NB4 (cell line): ENCODE results near the gene PSAP.

Source experiments
- DNase-seq: peaks from one replicate; pipeline ENCODE4 v3.0.0; 2010; ENCODE audit warnings: low read depth
- H3K4me3 ChIP-seq: one replicate; pipeline ENCODE4 v1.5.1; 2011; ENCODE audit warnings: mild to moderate bottlenecking, low read depth, low read length, moderate library complexity
- MYC ChIP-seq: IDR thresholded peaks from 2 replicates; pipeline ENCODE4 v1.6.1; 2011; ENCODE audit warnings: low read depth, low read length
- POLR2A ChIP-seq: IDR thresholded peaks from 2 replicates; pipeline ENCODE4 v1.6.1; 2011; ENCODE audit warnings: mild to moderate bottlenecking; ENCODE audit not compliant: insufficient read length; ENCODE audit errors: extremely low read depth
- TF ChIP-seq, protein P1 (sequence below): IDR thresholded peaks from one replicate; pipeline ENCODE4 v1.5.1; 2012; ENCODE audit warnings: low read depth, low read length
- TF ChIP-seq, protein P2 (sequence below): IDR thresholded peaks from 2 replicates; pipeline ENCODE4 v1.6.1; 2011; ENCODE audit warnings: low read depth, low read length

The PSAP gene

DNA sequence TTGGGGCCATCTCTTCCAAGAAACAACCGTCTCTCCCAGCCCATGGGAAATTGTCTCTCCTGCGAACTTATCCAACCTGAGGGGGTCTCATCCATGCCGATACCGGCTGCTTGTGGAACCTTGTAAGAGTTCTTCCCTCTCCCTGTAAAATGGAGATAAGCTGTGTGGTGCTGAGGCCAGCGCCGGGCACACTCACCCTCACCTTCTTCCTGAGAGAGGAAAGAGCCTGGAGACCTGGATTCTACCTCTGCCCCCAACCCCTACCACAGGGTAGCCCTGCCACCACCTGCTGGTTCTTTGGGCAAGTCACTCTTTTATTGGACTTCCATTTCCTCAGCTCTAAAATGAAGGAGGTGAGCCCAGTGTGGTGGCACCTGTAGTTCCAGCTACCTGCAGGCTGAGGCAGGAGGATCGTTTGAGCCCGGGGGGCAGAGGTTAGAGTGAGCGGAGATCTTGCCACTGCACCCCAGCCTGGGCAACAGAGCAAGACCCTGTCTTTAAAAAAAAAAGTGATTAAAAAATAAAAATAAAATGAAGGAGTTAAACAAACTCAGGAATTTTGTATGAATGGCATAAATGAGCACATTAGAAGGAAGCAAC is 38.4 kb upstream of the PSAP start:
- no peak for DNase-seq
- H3K4me3 ChIP-seq = peak overlapping the region; percentile 54
- TF ChIP-seq MYC = no peak
- TF ChIP-seq, protein P1, sequence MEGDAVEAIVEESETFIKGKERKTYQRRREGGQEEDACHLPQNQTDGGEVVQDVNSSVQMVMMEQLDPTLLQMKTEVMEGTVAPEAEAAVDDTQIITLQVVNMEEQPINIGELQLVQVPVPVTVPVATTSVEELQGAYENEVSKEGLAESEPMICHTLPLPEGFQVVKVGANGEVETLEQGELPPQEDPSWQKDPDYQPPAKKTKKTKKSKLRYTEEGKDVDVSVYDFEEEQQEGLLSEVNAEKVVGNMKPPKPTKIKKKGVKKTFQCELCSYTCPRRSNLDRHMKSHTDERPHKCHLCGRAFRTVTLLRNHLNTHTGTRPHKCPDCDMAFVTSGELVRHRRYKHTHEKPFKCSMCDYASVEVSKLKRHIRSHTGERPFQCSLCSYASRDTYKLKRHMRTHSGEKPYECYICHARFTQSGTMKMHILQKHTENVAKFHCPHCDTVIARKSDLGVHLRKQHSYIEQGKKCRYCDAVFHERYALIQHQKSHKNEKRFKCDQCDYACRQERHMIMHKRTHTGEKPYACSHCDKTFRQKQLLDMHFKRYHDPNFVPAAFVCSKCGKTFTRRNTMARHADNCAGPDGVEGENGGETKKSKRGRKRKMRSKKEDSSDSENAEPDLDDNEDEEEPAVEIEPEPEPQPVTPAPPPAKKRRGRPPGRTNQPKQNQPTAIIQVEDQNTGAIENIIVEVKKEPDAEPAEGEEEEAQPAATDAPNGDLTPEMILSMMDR = no peak
- no peak for TF ChIP-seq POLR2A
- TF ChIP-seq, protein P2, sequence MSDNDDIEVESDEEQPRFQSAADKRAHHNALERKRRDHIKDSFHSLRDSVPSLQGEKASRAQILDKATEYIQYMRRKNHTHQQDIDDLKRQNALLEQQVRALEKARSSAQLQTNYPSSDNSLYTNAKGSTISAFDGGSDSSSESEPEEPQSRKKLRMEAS = no peak

DNA sequence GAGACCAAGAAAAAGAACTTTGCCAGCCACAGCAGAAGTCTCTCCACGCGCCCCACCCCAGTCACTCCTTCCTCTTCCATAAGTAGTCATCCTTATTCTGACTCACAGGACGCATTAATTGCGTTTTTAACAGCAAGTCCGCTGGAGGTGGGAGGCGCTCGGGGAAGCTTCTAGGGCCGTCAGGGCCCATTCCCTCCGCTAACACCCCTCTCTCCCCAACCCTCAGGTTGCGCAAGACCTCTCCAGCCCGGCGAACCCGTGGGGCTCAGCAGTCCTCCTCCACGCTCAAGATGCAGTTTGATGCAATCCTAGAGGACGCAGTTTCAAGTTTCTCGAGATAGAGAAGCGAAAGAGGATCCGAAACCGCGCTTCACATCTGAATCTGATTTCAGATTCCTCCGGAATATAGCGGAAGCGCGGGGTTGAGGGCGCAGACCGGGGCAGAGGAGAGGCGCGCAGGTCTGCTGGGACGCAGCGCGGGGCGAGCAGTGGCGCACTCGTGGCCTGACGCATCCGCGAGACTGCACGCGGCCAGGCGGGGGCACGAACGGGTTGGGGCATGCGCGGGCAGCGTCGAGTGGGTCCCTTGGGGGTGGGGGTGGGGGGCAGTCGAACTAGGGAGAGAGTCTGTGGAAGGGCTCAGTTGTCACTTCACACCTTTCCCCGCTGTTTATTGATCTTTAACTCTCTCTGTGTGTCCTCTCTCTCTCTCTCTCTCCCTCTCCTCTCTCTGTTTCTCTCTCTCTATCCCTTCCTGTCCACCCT is 37.8 kb upstream of the PSAP start:
- peak overlapping the region; percentile 54 for H3K4me3 ChIP-seq
- peak; percentile 100 for DNase-seq
- TF ChIP-seq, protein P2 = peak; percentile 55
- TF ChIP-seq MYC = no peak
- TF ChIP-seq, protein P1 = peak; percentile 6
- TF ChIP-seq POLR2A = peak; percentile 2

DNA sequence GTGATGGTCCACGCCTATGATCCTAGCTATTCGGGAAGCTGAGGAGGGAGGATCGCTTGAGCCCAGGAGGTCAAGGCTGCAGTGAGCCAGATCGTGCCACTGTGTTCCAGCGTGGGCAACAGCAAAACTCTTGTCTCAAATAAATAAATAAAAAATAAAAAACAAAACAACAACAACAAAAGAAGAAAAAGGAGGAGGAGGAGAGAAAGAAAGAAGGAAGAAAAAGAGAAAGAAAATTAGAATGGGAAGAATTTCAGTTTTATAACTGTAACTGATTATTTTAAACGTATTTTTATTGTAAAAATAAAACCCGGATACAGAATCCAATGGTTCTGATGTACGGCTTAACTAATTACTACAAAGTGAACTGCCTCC is 37.2 kb upstream of the PSAP start:
- peak overlapping the region; percentile 32 for H3K4me3 ChIP-seq
- DNase-seq = no peak
- TF ChIP-seq, protein P2 = no peak
- no peak; the same call in 1 of the 2 replicates for TF ChIP-seq MYC
- TF ChIP-seq, protein P1 = no peak
- TF ChIP-seq POLR2A = no peak

DNA sequence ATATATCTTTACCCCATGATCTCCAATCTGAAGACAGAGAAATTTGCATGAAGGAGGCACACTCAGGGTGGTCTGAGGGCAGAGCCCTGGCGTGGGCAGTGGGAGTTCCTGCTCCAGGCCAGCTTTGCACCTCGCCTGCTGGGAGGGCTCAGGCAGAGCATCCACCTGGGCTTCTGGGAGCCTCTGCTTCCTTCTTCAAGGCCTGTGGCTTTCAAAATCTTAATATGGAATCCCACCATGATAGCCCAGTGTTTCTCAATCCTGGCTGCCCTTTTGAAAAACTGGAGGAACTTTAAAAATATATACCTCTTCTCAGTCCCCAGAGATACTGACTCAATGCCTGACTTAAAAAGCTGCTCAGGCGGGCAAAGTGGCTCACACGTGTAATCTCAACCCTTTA is 36.7 kb upstream of the PSAP start:
- TF ChIP-seq POLR2A (no peak), MYC (no peak)
- TF ChIP-seq, protein P2 = no peak
- TF ChIP-seq, protein P1 = no peak
- H3K4me3 ChIP-seq = no peak overlapping the region
- DNase-seq = peak; percentile 79

DNA sequence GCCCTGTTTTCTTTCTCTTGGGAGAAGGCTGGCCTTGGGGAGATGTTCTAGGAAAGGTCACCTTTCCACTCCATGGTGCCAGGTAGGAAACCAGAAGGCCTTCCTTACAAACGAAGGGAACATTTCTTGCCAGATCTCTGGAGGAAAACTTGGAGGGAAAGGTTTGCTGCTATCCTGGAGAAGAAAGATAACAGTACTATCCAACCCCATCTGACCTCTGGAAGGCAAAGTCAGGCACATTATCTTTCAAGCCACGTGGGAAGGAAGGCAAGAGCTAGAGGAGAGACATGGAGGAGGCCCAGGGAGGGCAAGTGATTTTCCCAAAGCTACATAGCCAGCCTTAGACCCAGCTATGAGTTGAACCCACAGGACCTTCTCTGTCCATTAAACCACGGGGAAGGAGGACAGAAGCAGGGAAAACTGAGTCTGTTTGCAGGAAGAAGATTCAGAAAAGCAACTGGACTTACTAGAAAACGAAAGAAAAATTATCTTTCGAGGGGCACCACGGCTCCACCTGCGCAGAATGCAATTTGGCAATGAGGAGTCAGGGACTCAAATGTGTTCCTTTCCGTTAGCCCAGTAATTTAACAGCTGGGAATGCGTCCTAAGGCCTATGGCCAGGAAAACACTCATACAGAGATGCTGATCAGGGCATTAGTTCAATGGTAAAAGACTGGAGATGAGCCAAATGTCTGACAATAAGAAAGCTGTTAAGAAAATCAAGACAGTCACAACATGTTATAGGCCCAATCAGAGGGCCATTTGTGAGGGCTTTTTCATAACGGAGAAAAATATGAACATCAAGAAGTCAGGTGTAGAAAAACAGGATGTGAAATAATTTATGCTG is 32.0 kb upstream of the PSAP start:
- DNase-seq = no peak
- TF ChIP-seq, protein P1 = no peak
- TF ChIP-seq POLR2A (no peak), MYC (no peak)
- TF ChIP-seq, protein P2 = no peak
- H3K4me3 ChIP-seq = no peak overlapping the region
